Measurements from ENCODE around the gene RBM47.

RBM47 gene

GRCh38 chr4:40515398-40516293 lies 114.0 kb downstream of the RBM47 start:
- DNase-seq = no peak
- in situ Hi-C loops (cut with MboI; ENCODE audit: low pct_unique_long_range_greater_than_20kb, low sequenced_read_pairs) = no loop called here

- in situ Hi-C loops (cut with MboI; ENCODE audit: low pct_unique_long_range_greater_than_20kb, low sequenced_read_pairs) = no loop called here
- no peak for DNase-seq
Observed at GRCh38 chr4:40515037-40515397, 114.6 kb downstream of the RBM47 start.

GRCh38 chr4:40514497-40514951 lies 115.1 kb downstream of the RBM47 start:
- in situ Hi-C loops (cut with MboI; ENCODE audit: low pct_unique_long_range_greater_than_20kb, low sequenced_read_pairs) = no loop called here
- DNase-seq = no peak

- DNase-seq = no peak
- in situ Hi-C loops (cut with MboI; ENCODE audit: low pct_unique_long_range_greater_than_20kb, low sequenced_read_pairs) = no loop called here
Observed at GRCh38 chr4:40511036-40511614, 118.5 kb downstream of the RBM47 start.

GRCh38 chr4:40507977-40508376 lies 121.7 kb downstream of the RBM47 start:
- in situ Hi-C loops (cut with MboI; ENCODE audit: low pct_unique_long_range_greater_than_20kb, low sequenced_read_pairs) = no loop called here
- DNase-seq = no peak

- in situ Hi-C loops (cut with MboI; ENCODE audit: low pct_unique_long_range_greater_than_20kb, low sequenced_read_pairs) = no loop called here
- no peak for DNase-seq
Observed at GRCh38 chr4:40506492-40506891, 123.2 kb downstream of the RBM47 start.

- in situ Hi-C loops (cut with MboI; ENCODE audit: low pct_unique_long_range_greater_than_20kb, low sequenced_read_pairs) = no loop called here
Observed at GRCh38 chr4:40506066-40506465, 123.6 kb downstream of the RBM47 start.

GRCh38 chr4:40502934-40503333 lies 126.7 kb downstream of the RBM47 start:
- in situ Hi-C loops (cut with MboI; ENCODE audit: low pct_unique_long_range_greater_than_20kb, low sequenced_read_pairs) = no loop called here
- DNase-seq = no peak

More at GRCh38 chr4:40506066-40506465, 123.6 kb downstream of the RBM47 start:
- no peak for DNase-seq

- peak; percentile 48 for DNase-seq
- in situ Hi-C loops (cut with MboI; ENCODE audit: low pct_unique_long_range_greater_than_20kb, low sequenced_read_pairs) = no loop called here
Observed at GRCh38 chr4:40502220-40502619, 127.4 kb downstream of the RBM47 start.

- in situ Hi-C loops (cut with MboI; ENCODE audit: low pct_unique_long_range_greater_than_20kb, low sequenced_read_pairs) = no loop called here
- no peak for DNase-seq
Observed at GRCh38 chr4:40500781-40501180, 128.9 kb downstream of the RBM47 start.

- in situ Hi-C loops (cut with MboI; ENCODE audit: low pct_unique_long_range_greater_than_20kb, low sequenced_read_pairs) = no loop called here
- DNase-seq = no peak
Observed at GRCh38 chr4:40493160-40493559, 136.5 kb downstream of the RBM47 start.

- in situ Hi-C loops (cut with MboI; ENCODE audit: low pct_unique_long_range_greater_than_20kb, low sequenced_read_pairs) = no loop called here
- DNase-seq = no peak
Observed at GRCh38 chr4:40492691-40493090, 137.0 kb downstream of the RBM47 start.

- DNase-seq = no peak
- in situ Hi-C loops (cut with MboI; ENCODE audit: low pct_unique_long_range_greater_than_20kb, low sequenced_read_pairs) = no loop called here
Observed at GRCh38 chr4:40490481-40490880, 139.2 kb downstream of the RBM47 start.

- in situ Hi-C loops (cut with MboI; ENCODE audit: low pct_unique_long_range_greater_than_20kb, low sequenced_read_pairs) = no loop called here
- no peak for DNase-seq
Observed at GRCh38 chr4:40489961-40490360, 139.7 kb downstream of the RBM47 start.

- in situ Hi-C loops (cut with MboI; ENCODE audit: low pct_unique_long_range_greater_than_20kb, low sequenced_read_pairs) = no loop called here
- no peak for DNase-seq
Observed at GRCh38 chr4:40486534-40486933, 143.1 kb downstream of the RBM47 start.

GRCh38 chr4:40484346-40485090 lies 145.1 kb downstream of the RBM47 start:
- in situ Hi-C loops (cut with MboI; ENCODE audit: low pct_unique_long_range_greater_than_20kb, low sequenced_read_pairs) = no loop called here
- DNase-seq = no peak

GRCh38 chr4:40482985-40483647 lies 146.5 kb downstream of the RBM47 start:
- in situ Hi-C loops (cut with MboI; ENCODE audit: low pct_unique_long_range_greater_than_20kb, low sequenced_read_pairs) = no loop called here
- no peak for DNase-seq

GRCh38 chr4:40481977-40482376 lies 147.7 kb downstream of the RBM47 start:
- in situ Hi-C loops (cut with MboI; ENCODE audit: low pct_unique_long_range_greater_than_20kb, low sequenced_read_pairs) = no loop called here
- no peak for DNase-seq

GRCh38 chr4:40480291-40480690 lies 149.4 kb downstream of the RBM47 start:
- in situ Hi-C loops (cut with MboI; ENCODE audit: low pct_unique_long_range_greater_than_20kb, low sequenced_read_pairs) = no loop called here
- no peak for DNase-seq
